Measurements from ENCODE around the gene ANP32A.

The ANP32A gene

DNA sequence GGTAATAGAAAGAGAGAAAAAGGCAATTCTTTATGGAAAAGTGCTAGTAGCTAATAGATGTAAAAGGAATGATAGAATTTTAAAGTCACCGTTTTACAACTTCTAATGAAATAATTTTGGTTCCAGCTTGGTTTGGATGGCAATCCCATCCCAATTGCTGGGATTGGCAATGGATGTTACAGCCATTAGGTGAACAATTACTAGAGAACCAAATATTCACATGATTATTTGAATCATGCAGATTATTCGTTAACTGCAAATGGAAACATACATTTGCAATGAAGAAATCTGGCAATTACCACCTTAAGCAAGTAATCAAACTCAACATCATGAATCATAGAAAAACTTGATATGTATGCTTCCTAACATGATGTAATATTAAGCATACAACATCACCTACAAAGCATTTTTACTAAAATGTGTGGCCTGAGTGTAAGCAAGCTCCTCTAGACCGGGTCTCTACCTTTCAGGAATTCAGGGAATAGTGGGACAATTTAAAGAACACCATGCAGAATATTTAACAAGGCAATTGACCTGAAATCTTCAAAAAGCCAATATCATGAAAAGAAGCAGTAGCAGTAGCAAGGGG is 26.2 kb upstream of the ANP32A start:
- TF ChIP-seq, protein P1, sequence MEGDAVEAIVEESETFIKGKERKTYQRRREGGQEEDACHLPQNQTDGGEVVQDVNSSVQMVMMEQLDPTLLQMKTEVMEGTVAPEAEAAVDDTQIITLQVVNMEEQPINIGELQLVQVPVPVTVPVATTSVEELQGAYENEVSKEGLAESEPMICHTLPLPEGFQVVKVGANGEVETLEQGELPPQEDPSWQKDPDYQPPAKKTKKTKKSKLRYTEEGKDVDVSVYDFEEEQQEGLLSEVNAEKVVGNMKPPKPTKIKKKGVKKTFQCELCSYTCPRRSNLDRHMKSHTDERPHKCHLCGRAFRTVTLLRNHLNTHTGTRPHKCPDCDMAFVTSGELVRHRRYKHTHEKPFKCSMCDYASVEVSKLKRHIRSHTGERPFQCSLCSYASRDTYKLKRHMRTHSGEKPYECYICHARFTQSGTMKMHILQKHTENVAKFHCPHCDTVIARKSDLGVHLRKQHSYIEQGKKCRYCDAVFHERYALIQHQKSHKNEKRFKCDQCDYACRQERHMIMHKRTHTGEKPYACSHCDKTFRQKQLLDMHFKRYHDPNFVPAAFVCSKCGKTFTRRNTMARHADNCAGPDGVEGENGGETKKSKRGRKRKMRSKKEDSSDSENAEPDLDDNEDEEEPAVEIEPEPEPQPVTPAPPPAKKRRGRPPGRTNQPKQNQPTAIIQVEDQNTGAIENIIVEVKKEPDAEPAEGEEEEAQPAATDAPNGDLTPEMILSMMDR (IDR thresholded peaks at IDR 0.05; ENCODE audit: low read length, missing control alignments): no peak
- DNase-seq (ENCODE audit: low read depth): no peak
- H3K4me3 ChIP-seq (replicated peaks; ENCODE audit: low read depth, low read length): no peak overlapping the region

DNA sequence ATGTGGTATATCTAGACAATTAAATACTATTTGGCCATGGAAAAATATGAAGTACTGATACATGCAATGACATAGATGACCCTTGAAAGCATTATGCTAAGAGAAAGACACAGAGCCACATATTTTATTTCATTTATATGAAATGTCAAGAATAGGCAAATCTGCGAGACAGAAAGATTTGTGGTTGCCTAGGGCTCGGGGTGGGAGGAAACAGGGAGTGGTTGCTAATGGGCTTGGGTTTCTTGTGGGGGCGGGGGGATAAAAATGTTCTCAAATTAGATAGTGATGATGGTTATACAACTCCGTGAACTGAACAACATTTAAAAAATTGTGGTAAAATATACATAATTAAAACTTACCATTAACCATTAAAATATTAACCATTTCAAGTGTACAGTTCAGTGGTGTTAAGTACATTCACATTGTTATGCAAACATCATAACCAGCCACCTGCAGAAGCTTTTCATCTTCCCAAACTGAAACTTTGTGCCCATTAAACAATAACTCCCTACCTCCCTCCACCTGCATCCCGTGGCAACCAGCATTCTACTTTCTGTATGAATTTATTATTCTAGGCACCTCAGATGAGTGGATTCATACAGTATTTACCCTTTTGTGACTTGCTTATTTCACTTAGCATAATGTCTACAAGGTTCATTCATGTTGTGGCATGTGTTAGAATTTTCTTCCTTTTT is 24.3 kb upstream of the ANP32A start:
- TF ChIP-seq, protein P1 (IDR thresholded peaks at IDR 0.05; ENCODE audit: low read length, missing control alignments): no peak
- no peak for DNase-seq (ENCODE audit: low read depth)

DNA sequence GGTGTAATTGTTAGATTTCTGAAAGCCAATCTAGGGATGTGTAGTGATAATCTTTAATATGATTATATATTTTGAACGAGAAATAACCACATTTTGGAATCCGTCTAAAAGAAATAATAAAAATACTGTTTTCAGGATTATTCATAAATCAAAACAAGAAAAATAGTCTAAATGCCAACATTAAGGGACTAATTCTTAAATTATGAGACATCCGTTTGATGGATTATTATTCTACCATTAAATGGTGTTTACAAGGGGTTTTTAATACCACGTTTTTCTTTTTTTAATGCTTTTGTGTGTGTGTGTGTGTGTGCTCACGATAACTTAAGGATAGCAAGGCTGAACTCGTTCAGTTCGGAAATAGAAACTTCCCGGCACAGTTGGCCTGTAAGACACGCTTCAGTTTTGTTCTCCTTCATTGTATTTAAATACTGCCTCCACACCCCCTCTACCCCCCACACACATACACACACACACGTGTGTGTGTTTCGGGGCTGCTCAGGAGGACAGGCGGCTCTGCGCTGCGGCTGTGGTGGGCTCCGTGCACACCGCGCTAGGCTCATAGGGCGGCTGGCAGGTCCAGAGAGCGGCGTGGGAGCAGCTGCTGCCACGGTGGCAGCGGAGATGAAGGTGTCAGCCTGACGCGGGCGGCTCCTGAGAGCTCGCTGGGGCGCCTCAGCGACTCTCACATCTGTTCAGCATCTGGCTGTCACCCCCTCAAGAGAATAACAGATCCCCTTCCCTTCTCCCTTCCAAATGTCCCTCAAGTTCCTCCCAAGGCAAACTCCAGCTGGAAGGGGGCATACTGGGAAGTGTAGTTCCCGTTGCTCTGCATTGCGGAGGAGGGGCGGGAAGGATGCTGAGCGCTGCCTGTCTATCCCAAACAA is 23.0 kb upstream of the ANP32A start:
- peak; percentile 24 for DNase-seq (ENCODE audit: low read depth)
- TF ChIP-seq, protein P1 (IDR thresholded peaks at IDR 0.05; ENCODE audit: low read length, missing control alignments): no peak
- H3K4me3 ChIP-seq (replicated peaks; ENCODE audit: low read depth, low read length): peak overlapping the region; percentile 28

More for the DNA sequence above, 24.3 kb upstream of the ANP32A start:
- no peak overlapping the region for H3K4me3 ChIP-seq (replicated peaks; ENCODE audit: low read depth, low read length)

DNA sequence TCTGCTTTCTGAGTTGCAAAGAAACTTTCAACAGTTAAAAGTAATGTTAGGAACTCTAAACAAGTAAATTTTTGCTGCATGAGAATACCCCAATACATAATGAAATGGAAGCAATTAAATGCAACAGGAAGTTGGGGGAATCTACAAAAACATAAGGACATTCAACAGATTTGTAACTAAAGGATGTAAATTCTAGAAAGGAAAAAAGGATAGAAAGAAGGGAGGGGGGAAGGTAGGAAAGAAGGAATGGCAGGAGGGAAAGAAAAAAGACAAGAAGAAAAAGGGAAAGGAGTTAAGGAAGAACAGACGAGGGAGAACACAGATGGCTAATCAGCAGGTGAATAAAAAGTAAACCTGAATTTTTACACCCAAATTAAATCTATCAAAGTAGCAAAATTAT is 22.3 kb upstream of the ANP32A start:
- no peak overlapping the region for H3K4me3 ChIP-seq (replicated peaks; ENCODE audit: low read depth, low read length)
- no peak for DNase-seq (ENCODE audit: low read depth)
- TF ChIP-seq, protein P1 (IDR thresholded peaks at IDR 0.05; ENCODE audit: low read length, missing control alignments): no peak

DNA sequence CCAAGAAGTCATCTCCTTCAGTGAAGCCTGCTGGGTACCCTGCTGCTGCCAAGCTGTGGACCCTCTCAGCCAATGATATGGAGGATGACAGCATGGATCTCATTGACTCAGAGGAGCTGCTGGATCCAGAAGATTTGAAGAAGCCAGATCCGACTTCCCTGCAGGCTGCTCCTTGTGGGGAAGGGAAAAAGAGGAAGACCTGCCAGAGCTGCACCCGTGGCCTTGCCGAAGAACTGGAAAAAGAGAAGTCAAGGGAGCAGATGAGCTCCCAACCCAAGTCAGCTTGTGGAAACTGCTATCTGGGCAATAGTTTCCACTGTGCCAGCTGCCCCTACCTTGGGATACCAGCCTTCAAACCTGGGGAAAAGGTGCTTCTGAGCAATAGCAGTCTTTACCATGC is 13.7 kb upstream of the ANP32A start:
- TF ChIP-seq, protein P1 (IDR thresholded peaks at IDR 0.05; ENCODE audit: low read length, missing control alignments): no peak
- no peak overlapping the region for H3K4me3 ChIP-seq (replicated peaks; ENCODE audit: low read depth, low read length)
- DNase-seq (ENCODE audit: low read depth): no peak

DNA sequence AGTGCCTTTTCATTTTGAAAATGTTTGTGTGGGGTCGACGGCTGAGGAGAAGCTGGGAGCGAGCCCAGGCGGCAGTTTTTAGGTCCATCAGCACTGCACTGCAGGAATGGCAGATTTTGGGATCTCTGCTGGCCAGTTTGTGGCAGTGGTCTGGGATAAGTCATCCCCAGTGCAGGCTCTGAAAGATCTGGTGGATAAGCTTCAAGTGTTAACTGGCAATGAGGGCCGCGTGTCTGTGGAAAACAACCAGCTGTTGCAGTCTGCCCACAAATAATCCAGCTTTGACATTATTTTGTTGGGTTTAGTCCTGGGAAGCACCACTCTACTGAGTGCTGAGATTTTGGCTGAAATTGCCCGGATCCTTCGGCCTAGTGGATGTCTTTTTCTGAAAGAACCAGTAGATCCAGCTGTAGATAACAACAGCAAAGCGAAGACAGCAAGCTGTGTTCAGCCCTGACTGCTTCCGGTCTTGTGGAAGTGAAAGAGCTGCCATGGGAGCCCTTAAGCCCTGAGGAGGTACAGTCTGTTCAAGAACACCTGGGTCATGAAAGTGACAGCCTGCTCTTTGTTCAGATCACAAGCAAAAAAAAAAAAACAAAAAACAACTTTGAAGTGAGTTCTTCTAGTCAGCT is 13.1 kb upstream of the ANP32A start:
- H3K4me3 ChIP-seq (replicated peaks; ENCODE audit: low read depth, low read length): no peak overlapping the region
- TF ChIP-seq, protein P1 (IDR thresholded peaks at IDR 0.05; ENCODE audit: low read length, missing control alignments): no peak
- DNase-seq (ENCODE audit: low read depth): no peak
